ENCODE measurements around the gene RIN3. TPM values are rescaled to one million over a fixed set of nuclear protein-coding genes. Genes with fewer than 3 reads are reported as not detected.

Gene RIN3
- total RNA-seq, 1 donor from 2014 or later: 0.22 TPM

DNA sequence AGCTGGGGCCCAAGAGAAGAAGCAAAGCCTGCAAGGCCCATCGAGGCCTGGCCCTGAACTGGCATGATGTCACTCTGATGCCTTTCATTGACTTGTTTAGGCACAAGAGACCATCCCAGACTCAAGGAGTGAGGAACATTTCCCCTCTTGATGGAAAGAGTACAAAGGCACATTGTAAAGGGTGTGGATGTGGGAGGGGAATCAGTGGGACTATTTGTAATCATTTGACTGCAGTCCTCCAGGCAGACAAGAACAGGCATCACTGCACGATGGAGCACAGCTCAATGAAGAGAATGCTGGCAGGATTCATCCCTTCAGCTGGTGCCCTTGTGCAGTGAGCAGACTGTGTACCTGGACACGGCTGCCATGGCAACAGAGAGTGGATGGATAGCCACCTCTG is 147.0 kb downstream of the RIN3 start:
- Histone ChIP-seq H2AFZ (replicated peaks) (no peak overlapping the region), H3K4me1 (no peaks in the 10 kb centered on the region), H3K4me2 (no peak overlapping the region), H3K36me3 (no peaks in the 10 kb centered on the region), H4K20me1 (ENCODE audit: low read depth) (no peaks in the 10 kb centered on the region), H3K9me3 (ENCODE audit: low read depth) (no peaks in the 10 kb centered on the region), H3K27ac (no peak overlapping the region), H3K79me2 (ENCODE audit: low read depth) (no peaks in the 10 kb centered on the region), H3F3A (ENCODE audit: low read depth) (no peaks in the 10 kb centered on the region), H3K27me3 (no peaks in the 10 kb centered on the region), H3K9ac (no peak overlapping the region), H3K4me3 (no peak overlapping the region)
- H3K4me1 Mint-ChIP-seq: peaks cover 6% of the 10 kb centered on the region
- TF ChIP-seq EZH2phosphoT487 (IDR thresholded peaks at IDR 0.05) (no peak), EZH2 (IDR thresholded peaks at IDR 0.05) (no peak)
- TF ChIP-seq, protein P1, sequence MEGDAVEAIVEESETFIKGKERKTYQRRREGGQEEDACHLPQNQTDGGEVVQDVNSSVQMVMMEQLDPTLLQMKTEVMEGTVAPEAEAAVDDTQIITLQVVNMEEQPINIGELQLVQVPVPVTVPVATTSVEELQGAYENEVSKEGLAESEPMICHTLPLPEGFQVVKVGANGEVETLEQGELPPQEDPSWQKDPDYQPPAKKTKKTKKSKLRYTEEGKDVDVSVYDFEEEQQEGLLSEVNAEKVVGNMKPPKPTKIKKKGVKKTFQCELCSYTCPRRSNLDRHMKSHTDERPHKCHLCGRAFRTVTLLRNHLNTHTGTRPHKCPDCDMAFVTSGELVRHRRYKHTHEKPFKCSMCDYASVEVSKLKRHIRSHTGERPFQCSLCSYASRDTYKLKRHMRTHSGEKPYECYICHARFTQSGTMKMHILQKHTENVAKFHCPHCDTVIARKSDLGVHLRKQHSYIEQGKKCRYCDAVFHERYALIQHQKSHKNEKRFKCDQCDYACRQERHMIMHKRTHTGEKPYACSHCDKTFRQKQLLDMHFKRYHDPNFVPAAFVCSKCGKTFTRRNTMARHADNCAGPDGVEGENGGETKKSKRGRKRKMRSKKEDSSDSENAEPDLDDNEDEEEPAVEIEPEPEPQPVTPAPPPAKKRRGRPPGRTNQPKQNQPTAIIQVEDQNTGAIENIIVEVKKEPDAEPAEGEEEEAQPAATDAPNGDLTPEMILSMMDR (IDR thresholded peaks at IDR 0.05): no peak
- peaks cover 4% of the 10 kb centered on the region for H3K27me3 Mint-ChIP-seq (ENCODE audit: insufficient read depth, low read depth)
- H3K9me3 Mint-ChIP-seq: no peaks in the 10 kb centered on the region
- H3K4me3 Mint-ChIP-seq: peak overlapping the region; percentile 53
- H3K27ac Mint-ChIP-seq: no peak overlapping the region
- no peaks in the 10 kb centered on the region for H3K36me3 Mint-ChIP-seq
- DNase-seq (ENCODE audit: low spot score): no peak

GRCh38 chr14:92663049-92663448 is 149.5 kb downstream of the RIN3 start:
- TF ChIP-seq, protein P1 (IDR thresholded peaks at IDR 0.05): no peak
- TF ChIP-seq EZH2phosphoT487 (IDR thresholded peaks at IDR 0.05) (no peak), EZH2 (IDR thresholded peaks at IDR 0.05) (no peak)
- H3K9me3 ChIP-seq (ENCODE audit: low read depth): no peaks in the 10 kb centered on the region
- H3K4me1 Mint-ChIP-seq: peaks cover 11% of the 10 kb centered on the region
- no peak overlapping the region for H3K27ac ChIP-seq
- H2AFZ ChIP-seq (replicated peaks): no peak overlapping the region
- H3K27ac Mint-ChIP-seq: no peak overlapping the region
- H3K27me3 ChIP-seq: no peaks in the 10 kb centered on the region
- no peaks in the 10 kb centered on the region for H4K20me1 ChIP-seq (ENCODE audit: low read depth)
- H3K9me3 Mint-ChIP-seq: no peaks in the 10 kb centered on the region
- no peaks in the 10 kb centered on the region for H3K79me2 ChIP-seq (ENCODE audit: low read depth)
- H3K9ac ChIP-seq: no peak overlapping the region
- H3K27me3 Mint-ChIP-seq (ENCODE audit: insufficient read depth, low read depth): peaks cover 4% of the 10 kb centered on the region
- no peaks in the 10 kb centered on the region for H3K36me3 ChIP-seq
- no peak overlapping the region for H3K4me3 ChIP-seq
- H3K36me3 Mint-ChIP-seq: no peaks in the 10 kb centered on the region
- no peaks in the 10 kb centered on the region for H3K4me1 ChIP-seq
- no peaks in the 10 kb centered on the region for H3F3A ChIP-seq (ENCODE audit: low read depth)
- no peak for DNase-seq (ENCODE audit: low spot score)
- H3K4me3 Mint-ChIP-seq: no peak overlapping the region
- H3K4me2 ChIP-seq: no peak overlapping the region

- no peak for DNase-seq (ENCODE audit: low spot score)
- Histone ChIP-seq H3K4me2 (no peak overlapping the region), H3K27ac (no peak overlapping the region), H4K20me1 (ENCODE audit: low read depth) (no peaks in the 10 kb centered on the region), H3K79me2 (ENCODE audit: low read depth) (no peaks in the 10 kb centered on the region), H3F3A (ENCODE audit: low read depth) (no peaks in the 10 kb centered on the region), H3K9ac (no peak overlapping the region), H3K4me3 (no peak overlapping the region), H3K9me3 (ENCODE audit: low read depth) (no peaks in the 10 kb centered on the region), H3K4me1 (no peaks in the 10 kb centered on the region), H3K27me3 (no peaks in the 10 kb centered on the region), H3K36me3 (no peaks in the 10 kb centered on the region), H2AFZ (replicated peaks) (no peak overlapping the region)
- Mint-ChIP-seq H3K9me3 (peaks cover 2% of the 10 kb centered on the region), H3K4me3 (no peak overlapping the region), H3K27ac (peak overlapping the region; percentile 43), H3K4me1 (peaks cover 11% of the 10 kb centered on the region), H3K27me3 (ENCODE audit: insufficient read depth, low read depth) (peaks cover 5% of the 10 kb centered on the region), H3K36me3 (no peaks in the 10 kb centered on the region)
- TF ChIP-seq EZH2phosphoT487 (IDR thresholded peaks at IDR 0.05): no peak
- TF ChIP-seq, protein P1 (IDR thresholded peaks at IDR 0.05): no peak
- TF ChIP-seq EZH2 (IDR thresholded peaks at IDR 0.05): no peak
These were observed 152.1 kb downstream of the RIN3 start for GRCh38 chr14:92665661-92666110.

All from neural progenitor cell (in vitro differentiated cells).